HuH-7 (cell line): ENCODE measurements around the gene ANKRD37.

ENCODE experiments used
- DNase-seq: peaks from one replicate; pipeline ENCODE4 v3.0.0; 2011; ENCODE audit warnings: low spot score

Gene ANKRD37

GRCh38 chr4:185380320-185380719 is 16.3 kb upstream of the ANKRD37 start:
- DNase-seq = no peak

- DNase-seq = no peak
Observed at GRCh38 chr4:185381288-185382196, 15.1 kb upstream of the ANKRD37 start.

GRCh38 chr4:185382754-185383153 is 13.9 kb upstream of the ANKRD37 start:
- no peak for DNase-seq

GRCh38 chr4:185383451-185383850 is 13.2 kb upstream of the ANKRD37 start:
- no peak for DNase-seq

- DNase-seq = no peak
Observed at GRCh38 chr4:185384061-185384460, 12.6 kb upstream of the ANKRD37 start.

GRCh38 chr4:185384930-185385331 is 11.7 kb upstream of the ANKRD37 start:
- no peak for DNase-seq

GRCh38 chr4:185387957-185388356 is 8.7 kb upstream of the ANKRD37 start:
- DNase-seq = no peak

GRCh38 chr4:185390941-185391340 is 5.7 kb upstream of the ANKRD37 start:
- DNase-seq = no peak

GRCh38 chr4:185392156-185392555 is 4.5 kb upstream of the ANKRD37 start:
- no peak for DNase-seq

GRCh38 chr4:185394568-185395237 is 1.9 kb upstream of the ANKRD37 start:
- DNase-seq = no peak

GRCh38 chr4:185395238-185395955 is 1.2 kb upstream of the ANKRD37 start, which contains the start of gene LRP2BP:
Gene LRP2BP, minus strand, starts transcription at chr4:185395924. Its CDS starts 17,738 bp downstream, at chr4:185378186.
- DNase-seq = no peak

GRCh38 chr4:185395956-185396723 is 501 bp upstream of the ANKRD37 start:
- DNase-seq = peak; percentile 55

- DNase-seq = no peak
Observed at GRCh38 chr4:185398618-185399017, 2.0 kb downstream of the ANKRD37 start.

- no peak for DNase-seq
Observed at GRCh38 chr4:185399466-185399865, 2.8 kb downstream of the ANKRD37 start.

GRCh38 chr4:185404031-185404430 is 7.4 kb downstream of the ANKRD37 start:
- no peak for DNase-seq

- DNase-seq = no peak
Observed at GRCh38 chr4:185405296-185405999, 8.8 kb downstream of the ANKRD37 start.

GRCh38 chr4:185408432-185408831 is 11.8 kb downstream of the ANKRD37 start:
- DNase-seq = no peak

- no peak for DNase-seq
Observed at GRCh38 chr4:185411849-185412248, 15.2 kb downstream of the ANKRD37 start.

- no peak for DNase-seq
Observed at GRCh38 chr4:185412412-185412811, 15.8 kb downstream of the ANKRD37 start.

- no peak for DNase-seq
Observed at GRCh38 chr4:185416955-185417354, 20.3 kb downstream of the ANKRD37 start.
